GM18499 (cell line): Measurements from ENCODE around the gene CCDC71L.

Source experiments
- ATAC-seq: cut with Tn5 transposase; IDR thresholded peaks from one replicate; pipeline ENCODE4 v1.9.1; 2021; ENCODE audit warnings: moderate number of reproducible peaks; ENCODE audit not compliant: insufficient read depth, unreplicated experiment

CCDC71L gene

DNA sequence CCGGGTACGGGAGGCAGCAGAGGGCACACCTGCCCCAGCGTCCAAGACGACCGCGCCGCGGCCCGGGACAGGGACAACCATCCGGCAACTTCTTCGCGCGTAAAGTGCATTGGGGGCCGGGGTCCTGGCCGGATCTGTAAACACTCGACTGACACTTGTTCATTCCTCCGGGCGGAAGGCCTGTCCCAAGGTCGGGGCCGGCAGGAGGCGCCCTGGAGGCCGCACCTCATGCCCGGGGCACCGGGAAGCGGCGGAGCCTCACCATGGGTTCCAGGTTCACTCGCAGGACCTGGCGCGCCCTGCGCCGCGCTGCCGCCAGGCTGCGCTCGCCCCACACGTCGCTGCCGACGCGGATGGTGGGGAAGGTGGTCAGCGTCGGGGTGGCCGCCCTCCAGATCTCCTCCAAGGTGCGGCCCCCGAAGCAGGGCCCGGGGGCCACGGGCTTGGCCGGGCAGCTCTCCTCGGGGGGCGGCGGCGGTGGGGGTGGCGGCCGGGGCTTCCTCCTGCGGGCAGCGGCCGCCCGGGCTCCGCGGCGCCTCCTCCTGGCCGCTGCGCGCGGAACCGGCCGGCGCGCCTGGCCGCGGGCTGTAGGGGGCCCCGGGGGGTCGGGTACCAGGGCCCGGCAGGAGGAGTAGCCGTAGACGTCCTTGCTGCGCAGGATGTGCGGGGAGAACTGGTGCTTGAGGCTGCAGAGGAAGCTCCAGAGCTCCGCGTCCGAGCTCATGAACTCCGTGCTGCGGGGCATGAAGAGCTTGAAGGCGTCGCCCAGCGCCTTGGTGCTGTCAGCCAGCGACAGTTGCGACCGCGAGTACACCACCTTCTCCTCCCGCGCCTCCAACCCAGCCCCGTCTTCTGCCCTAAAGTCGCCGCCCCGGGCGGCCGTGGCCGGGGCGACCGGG lies 746 bp downstream of the CCDC71L start:
- ATAC-seq: peak; percentile 45

DNA sequence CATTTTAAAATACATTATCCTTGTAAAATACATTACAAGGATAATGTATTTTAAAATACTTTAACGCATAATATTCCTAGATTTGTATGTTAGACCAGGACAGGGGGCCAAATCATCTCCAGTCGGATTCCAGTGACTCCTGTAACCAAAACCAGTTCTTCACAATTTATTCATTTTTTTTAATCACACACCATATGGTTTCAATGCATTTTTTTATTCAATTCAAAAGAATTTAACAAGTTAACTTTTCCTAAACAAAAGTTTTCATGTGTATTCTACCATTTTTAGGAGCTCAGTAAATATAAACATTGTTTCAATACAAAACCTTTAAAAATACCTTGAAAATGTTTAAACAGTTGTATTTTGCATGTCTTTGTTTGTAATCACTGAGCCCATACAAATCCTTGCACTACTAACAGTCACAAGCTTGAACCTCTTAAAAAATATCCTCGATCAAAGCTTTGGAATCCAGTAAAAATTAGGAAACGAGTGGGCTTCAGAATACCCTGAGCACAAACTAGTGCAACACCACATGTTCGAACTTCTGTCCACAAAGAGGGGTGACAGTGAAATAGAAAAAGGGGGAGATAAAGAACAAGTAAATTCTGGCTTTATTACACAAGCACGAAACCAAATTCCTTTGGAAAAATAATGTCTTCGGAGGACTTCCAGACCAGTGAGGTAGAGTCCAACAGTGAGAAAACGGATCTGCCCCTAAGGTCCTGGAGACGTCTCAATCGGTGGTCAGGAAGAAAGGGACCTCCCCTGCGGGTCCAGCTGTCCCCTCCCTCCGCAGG lies 1.6 kb downstream of the CCDC71L start:
- ATAC-seq: no peak

DNA sequence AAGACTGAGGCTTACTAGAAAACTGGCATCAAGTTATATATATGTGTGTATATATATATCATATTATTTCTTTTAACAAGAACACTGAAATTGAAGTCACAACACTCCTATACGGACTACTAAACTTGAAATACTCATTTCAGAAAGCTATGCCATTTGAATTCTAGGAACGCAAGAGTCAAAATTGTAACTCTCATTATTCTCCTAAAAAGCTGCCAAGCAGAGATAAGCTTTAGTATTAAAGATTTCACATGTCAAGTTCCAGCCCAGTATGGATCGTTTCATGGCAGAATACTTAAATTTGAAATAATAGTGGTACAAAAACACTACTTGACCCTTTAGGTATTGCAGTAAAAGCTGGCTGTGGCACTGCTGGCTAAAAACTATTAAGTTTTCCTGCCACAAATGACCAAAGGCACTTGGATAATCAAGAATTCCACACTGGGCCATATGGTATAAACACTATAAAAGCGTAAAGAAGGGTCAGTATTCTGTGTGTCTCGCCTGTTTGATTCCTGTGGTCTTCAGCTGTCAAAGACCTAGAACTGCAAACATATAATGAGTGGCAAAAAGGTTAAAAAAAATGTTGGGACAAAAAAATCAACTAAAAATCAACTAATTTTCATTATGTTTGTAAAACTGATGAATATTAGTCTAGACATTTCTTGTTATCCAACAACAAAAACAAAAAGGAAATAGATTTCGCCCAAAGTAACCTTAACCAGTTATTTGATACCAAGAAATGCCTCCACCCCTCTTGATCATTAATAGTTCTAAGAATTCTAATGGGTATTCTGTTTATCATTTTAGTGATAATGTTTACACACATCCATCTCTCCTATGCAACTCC lies 2.4 kb downstream of the CCDC71L start:
- no peak for ATAC-seq

DNA sequence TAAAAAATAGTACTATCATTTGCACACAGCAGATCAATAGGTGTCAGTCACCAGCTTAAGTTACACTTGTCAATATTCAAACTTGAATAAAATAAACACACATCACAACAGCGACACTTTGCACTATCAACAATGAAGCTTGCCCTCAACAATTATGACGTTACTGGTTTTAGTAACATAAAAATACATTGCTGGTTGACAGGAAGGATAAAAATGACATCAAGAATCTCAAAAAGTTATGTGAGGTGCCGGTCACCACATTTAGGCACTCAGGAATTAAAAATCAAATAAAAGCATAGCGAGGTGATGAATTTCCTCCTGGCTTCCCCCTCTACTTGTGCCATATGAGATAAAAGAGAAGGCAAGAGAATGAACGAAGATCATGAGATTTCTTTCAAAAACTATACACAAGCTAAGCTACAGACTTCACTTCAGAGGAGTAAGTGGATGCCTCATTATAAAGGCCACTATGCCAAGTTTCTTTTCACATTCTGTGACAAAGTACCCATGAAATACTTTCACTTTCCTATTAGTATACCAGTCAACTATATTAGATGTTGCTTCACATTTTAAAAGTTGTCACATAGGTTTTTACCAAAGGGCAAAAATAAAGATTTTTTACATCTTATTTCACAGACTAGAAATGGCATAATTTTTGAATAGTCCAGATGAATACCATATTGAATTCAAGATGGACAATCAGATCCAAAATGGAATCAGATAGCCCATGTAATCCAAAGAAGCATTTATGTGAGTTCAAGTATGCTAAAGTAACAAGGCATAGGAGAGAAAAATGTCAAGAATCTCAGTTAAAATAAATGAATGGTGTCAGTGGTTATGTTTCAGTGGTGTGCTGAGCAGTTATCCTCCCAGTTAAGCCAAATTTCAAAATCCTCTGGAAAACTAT lies 3.6 kb downstream of the CCDC71L start:
- ATAC-seq: no peak

DNA sequence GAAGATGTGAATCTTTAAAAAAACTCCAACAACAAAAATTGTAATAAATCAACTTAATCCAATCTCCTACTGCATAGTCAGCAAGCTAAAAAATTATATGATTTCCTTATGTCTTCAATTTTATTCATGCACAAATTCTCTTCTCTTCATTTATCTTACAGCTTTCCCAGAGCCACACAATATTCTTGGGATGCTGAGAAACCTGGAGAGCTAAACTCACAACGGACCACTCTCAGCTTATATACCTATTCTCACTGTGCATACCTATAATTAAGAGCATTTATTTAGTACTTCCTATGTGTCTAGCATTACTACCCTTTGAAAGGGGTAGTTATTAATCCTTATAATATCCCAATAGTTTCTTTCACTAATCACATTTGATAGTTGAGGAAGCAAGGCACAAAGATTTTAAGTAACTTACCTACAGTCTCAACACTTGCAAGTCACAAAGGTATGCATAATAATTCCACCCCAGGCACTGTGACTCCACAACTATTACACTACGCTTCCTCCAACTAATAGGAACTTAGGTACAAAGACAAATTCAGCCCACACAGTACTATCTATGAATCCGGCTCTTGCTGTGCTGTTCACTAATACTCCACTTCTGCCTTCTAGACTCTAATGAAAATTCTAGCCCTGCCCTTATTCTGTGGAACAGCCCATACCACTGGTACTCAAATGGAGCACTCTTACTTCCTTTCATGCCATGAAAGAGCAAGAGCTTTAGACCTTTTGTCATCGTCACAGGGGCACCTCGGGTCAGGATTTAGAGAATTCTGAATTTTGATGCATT lies 5.1 kb downstream of the CCDC71L start:
- ATAC-seq: no peak

DNA sequence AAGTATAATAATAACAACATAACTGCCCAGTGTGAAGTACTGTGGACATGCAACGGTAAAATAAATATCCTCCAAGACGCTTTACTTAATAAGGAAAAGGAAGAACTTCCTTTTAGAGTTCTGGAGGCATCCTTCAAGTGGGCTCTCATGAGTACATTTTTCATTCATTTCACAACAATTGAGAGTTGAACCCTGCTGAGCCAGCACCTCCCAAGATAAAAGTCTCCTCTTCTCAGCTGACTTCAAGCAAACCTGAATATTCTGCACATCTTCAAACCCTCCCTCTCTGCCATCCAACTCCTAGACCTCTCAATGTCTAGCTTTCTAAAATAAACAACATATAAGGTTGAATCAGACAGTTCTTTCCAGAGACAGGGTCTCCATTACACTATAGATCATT lies 7.5 kb downstream of the CCDC71L start:
- ATAC-seq: no peak

DNA sequence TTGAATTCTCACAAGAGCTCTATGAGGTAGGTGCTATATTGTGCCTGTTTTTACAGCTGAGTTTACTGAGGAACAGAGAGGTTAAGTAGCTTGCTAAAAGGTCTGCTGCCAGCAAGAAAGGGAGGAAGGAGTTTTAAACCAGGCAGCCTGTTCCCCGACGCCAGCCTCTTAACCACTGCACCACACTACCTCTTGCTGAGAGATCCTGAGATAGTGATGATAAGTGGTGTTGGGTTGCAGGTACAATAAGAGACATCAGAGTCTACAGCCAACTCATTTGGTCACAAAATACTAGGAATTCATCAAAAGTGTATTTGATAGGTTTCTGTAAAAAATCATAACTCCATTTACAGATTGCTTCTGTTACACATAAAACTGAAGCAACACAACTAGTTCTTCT lies 8.0 kb downstream of the CCDC71L start:
- no peak for ATAC-seq

DNA sequence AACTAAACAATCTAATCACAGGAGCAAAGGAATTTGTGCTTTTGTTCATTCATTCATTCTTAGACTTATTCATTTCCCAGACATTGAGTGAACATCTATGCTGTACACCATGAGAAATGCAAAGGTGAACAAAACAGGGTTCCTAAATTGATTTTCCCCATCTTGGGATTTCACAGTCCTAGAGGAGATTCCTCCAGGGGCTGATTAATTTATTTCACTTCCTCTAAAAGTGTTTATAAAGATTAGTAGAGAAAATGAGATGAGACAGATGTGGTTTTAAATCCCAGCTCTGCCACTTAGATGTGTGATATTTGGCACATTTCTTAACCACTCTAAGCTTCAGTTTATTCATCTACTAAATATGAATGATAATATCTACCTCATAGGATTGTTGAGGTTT lies 8.9 kb downstream of the CCDC71L start:
- ATAC-seq: no peak

DNA sequence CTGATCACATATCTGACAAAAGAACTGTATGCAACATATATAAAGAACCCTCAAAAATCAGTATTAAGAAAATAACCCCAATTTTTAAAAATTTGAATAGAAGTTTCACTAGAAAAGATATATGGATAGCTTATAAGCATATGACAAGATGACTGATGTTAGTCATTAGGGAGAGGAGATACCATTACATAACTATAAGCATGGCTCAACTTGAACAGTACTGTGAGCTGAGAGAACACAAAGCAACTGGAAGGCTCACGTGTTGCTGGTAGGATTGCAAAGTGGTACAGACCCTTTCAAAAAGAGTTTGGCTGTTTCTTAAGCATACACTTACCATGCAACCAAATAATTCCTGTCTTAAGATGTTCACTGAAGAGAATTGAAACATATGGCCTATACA lies 14.7 kb downstream of the CCDC71L start:
- no peak for ATAC-seq

DNA sequence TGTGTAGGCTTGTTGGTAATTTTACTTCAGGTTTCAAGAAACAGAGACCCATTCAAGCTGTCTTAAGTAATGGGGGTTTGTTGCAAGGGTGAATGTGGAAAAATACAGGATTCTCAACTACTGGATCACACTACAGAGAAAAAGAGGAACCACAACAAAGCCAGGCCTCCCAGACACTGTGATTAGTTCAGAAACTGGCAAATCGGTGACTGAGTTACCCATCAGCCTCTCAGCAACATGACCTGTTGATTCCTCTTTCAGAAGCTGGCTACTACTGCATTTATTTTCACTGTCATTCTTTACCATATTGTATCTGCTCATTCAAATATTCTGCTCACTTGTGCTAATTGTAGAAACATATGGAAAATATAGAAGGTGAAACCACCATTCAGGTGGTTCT lies 16.0 kb downstream of the CCDC71L start:
- ATAC-seq: no peak

DNA sequence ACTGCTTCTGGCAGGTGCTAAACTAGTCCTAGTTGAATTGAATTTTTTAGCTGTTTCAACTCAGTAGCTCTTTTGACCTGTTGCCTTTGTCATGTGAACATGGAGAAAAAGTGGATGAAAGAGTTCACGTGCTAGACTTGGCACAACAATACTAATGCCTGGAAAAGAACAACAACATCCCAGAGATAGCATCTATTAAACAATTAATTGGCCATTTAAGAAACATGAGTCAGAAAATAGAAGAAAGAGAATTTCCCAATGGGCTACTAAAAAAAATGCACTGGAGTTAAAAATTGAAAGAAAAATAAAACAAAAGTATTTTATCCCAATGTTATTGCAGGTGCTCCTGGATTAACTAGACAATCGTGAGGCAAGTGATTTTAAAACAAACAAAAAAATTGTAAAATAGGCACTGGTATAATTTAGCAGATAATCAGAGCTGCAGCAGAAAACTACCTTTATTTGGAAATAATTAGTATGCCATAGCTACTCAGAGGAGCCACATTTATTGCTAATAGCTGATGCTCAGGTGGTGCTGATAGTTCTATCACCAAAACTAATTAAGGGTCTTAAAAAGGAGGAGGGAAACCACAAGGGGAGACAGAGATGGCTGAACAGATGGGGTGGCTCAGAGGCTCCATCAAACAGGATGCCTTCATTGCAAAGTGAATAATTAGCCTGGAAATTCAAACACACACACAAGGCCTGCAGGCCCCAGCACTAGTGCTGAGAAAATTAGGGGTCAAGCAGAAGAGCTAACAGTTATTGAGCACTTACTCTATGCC lies 17.6 kb downstream of the CCDC71L start:
- no peak for ATAC-seq

DNA sequence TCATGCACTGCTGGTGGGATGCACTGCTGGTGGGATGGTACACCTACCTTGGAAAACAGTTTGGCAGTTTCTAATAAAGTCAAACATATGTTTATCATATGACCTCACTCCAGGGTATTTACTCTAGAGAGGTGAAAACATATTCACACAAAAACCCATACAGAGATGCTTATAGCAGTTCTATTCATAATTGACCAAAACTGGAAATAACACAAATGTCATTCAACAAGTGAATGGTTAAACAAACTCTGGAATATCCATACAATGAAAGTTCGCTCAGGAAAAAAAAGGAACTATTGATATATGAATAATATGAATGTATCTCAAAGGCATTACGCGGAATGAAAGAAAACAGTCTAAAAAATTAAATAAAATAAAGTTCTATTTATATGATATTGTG lies 19.5 kb downstream of the CCDC71L start:
- no peak for ATAC-seq

DNA sequence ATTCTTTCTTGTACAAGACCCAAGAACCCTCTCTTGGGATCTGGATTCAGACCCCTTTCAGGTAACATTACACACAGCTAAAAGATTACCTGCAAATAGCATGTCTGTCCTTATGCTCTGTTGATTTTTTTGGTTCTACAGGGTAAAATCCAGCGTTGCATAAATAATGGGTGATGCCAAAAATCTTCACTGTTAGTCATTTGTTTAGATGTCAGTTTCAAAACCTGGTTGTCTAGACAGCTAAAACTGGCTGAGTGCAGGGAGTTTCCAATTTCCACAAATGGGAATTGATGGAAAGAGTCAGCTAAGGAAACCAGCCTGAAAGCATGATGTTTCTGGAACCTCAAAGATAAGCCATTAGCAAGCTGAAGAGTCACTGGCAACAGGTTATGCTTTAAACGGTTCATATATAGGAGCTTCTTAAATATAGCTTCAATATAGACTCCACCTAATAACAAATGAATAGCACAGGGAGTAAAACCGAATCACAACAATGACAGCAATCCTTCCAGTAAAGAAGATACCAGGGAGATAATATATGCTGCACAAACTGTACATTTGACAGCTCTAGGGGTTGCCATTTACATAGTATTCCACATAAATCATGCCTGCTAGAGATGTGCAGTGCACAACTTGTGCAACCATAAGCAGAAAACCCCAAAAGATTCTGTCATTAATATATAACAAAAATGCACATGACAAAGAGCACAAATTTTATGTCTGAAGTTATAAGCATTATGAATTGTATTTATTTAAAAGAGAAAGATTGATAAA lies 20.4 kb downstream of the CCDC71L start:
- no peak for ATAC-seq

DNA sequence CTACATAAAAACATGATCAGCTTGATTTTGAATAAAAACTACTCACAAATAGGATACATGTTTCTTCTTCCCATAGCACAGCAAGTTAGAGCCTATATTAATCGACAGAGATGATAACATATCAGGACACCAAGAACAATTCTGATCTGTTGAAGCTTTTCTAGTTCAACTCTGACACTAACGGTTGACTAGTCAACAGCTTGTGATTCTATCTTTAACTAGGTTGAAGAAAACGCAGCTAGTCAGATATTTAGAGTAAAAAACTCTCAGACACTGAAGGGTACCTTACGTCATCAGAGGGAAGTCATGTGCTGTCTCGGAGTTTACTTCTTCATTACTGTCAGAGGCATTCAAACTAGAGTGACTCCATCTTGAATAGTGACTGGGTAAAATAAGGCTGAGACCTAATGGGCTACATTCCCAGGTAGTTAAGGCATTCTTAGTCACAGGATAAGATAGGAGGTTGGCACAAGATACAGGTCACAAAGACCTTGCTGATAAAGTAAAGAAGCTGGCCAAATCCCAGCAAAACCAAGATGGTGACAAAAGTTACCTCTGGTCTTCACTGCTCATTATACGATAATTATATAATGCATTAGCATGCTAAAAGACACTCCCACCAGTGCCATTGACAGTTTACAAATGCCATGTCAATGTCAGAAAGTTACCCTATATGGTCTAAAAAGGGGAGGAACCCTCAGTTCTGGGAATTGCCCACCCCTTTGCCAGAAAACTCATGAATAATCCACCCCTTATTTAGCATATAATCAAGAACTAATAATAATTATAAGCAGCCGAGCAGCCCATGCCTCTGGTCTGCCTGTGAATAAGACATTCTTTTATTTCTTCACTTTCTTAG lies 21.3 kb downstream of the CCDC71L start:
- no peak for ATAC-seq

DNA sequence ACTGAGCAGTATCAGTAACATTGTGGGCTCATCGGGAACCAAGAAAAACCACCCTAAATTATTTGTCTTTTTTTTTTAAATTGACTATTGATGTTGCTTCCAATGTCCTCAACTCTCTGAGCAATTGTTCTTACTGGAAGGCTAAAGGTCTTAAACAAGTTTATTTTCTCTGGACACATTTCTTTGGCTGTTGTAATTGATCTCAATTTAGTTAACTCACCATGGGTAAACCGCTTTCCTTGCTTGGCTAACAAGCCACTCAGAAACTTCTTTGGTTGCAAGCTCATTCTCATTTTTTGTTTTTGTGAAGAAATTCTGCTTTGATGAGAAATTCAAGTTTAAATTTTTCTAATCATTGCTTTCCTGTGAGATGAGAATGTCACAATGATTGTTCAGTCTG lies 25.5 kb downstream of the CCDC71L start:
- ATAC-seq: no peak

DNA sequence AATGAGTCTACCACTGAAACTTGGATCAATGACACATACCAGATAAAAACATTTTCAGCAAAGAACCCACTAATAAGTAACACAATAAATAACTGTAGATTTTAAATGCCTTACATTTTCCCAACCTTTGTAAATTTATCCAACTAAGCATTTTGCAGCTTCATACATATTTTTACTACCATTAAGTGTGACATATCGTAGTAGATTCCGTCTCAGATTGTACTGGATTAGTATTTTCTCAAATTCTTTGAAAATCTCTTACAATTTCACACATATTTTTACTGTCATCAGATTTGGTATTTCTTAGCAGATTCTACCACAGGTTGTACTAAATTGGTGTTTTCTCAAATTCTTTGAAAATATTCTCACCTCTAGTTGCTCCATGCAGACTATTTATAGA lies 26.0 kb downstream of the CCDC71L start:
- ATAC-seq: no peak
